ENCODE data around the gene IKZF3.
"Not testable (repeated sequence)": the region's sequence is repeated elsewhere in the genome, so short reads cannot be mapped to it uniquely, and the experiment has no call there.

IKZF3 gene

DNA sequence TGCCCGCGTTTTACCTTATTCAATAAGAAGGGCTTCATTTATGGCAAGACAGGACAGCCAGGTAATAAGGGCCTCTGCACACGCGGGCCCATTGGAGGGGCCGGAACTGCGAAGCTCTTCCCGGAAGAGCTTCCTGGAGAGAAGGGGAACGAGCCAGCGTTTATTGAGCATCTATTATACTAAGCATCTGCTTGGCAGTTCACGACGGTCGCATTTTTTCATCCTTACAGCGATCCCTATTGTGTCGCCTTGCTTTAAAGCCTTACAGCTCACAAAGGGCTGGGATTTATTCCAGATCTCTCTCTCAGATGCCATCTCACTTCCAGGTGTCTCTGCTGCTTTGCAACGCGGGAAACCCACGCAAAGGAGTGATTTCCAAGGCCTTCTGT lies 4.4 kb upstream of the IKZF3 start:
- DNase-seq (ENCODE audit: low read depth) = no peak
- H3K4me3 ChIP-seq (ENCODE audit: low read depth, low read length) = no peak overlapping the region
- TF ChIP-seq, protein P1, sequence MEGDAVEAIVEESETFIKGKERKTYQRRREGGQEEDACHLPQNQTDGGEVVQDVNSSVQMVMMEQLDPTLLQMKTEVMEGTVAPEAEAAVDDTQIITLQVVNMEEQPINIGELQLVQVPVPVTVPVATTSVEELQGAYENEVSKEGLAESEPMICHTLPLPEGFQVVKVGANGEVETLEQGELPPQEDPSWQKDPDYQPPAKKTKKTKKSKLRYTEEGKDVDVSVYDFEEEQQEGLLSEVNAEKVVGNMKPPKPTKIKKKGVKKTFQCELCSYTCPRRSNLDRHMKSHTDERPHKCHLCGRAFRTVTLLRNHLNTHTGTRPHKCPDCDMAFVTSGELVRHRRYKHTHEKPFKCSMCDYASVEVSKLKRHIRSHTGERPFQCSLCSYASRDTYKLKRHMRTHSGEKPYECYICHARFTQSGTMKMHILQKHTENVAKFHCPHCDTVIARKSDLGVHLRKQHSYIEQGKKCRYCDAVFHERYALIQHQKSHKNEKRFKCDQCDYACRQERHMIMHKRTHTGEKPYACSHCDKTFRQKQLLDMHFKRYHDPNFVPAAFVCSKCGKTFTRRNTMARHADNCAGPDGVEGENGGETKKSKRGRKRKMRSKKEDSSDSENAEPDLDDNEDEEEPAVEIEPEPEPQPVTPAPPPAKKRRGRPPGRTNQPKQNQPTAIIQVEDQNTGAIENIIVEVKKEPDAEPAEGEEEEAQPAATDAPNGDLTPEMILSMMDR (IDR thresholded peaks at IDR 0.05; ENCODE audit: control insufficient read depth, extremely low read depth, insufficient read depth) = no peak

DNA sequence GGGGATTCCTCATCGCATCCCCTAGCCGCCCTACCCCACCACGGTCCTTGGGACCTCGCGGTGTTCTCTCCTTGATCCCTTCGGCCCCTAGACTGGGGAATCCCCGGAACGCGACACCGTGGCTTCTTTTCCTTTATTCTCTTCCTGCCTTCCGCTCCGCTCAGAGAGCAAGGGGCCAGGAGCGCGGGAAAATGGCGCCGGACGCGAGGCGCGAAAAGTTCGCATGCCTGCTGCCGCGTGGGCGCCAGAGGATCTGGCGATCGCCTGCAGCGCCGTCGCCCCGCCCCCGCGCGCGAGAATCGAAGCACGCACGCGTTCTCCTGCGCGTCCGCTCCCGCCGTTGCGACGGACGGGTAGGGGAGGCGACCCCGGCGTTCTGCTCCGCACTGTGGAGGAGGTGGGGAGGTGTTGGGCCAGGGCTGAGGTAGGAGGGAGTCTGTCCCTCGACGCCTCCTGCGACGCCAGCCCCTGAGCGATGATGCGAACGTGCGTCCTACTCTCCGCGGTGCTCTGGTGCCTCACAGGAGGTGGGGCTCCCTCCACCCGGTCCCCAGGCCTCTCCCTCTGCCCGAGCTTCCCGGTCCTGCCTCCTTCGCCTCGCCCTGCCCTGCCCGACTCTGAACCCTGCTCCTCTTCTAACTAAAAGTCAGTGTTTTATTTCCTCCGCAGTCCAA lies 3.9 kb upstream of the IKZF3 start, which contains the start of gene ZPBP2:
Gene ZPBP2 (plus strand): TSS at position 323 of the 674 bp plus-strand sequence. CDS start 153 bp downstream, at position 476.
- DNase-seq (ENCODE audit: low read depth) = no peak
- no peak within 1 kb of the TSS for H3K4me3 ChIP-seq (ENCODE audit: low read depth, low read length)
- TF ChIP-seq, protein P1 (IDR thresholded peaks at IDR 0.05; ENCODE audit: control insufficient read depth, extremely low read depth, insufficient read depth) = no peak

DNA sequence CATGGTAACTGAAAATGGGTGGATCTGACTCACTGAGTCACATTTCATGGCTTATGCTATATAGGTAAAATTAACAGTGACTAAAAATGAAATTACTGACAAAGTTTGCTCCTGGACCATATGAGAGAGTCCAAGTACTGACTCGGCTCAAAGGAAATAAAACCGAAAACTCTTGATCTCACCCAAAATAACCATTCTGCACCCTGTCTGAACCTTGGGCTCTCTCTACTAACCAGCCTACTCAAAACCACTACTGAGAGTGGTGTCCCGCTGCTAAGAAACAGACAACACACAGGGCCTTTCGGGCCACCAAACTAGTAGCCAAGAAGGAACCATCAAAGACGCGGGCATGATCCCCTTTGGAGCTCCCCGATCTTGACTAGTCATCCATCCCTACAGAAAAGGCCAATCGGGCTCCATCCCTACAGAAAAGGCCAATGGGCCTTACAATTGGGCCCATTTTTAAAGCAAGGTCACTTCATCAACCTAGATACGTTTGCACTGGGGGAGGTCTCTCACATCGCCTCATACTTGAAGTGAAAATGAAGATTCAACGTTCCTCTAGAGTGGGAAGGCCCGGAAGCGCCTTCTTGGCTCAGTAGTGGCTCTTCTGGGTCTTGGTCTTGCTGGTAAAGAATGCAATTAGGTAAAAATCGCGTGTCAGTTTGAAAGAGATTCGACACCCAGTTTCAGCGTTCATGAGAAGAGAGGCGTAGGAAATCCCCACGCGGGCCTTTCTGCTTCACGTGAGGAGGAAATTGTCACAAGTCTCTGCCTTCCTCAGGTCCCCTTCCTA lies 3.2 kb upstream of the IKZF3 start:
- H3K4me3 ChIP-seq (ENCODE audit: low read depth, low read length) = no peak overlapping the region
- no peak for DNase-seq (ENCODE audit: low read depth)
- TF ChIP-seq, protein P1 (IDR thresholded peaks at IDR 0.05; ENCODE audit: control insufficient read depth, extremely low read depth, insufficient read depth) = no peak

DNA sequence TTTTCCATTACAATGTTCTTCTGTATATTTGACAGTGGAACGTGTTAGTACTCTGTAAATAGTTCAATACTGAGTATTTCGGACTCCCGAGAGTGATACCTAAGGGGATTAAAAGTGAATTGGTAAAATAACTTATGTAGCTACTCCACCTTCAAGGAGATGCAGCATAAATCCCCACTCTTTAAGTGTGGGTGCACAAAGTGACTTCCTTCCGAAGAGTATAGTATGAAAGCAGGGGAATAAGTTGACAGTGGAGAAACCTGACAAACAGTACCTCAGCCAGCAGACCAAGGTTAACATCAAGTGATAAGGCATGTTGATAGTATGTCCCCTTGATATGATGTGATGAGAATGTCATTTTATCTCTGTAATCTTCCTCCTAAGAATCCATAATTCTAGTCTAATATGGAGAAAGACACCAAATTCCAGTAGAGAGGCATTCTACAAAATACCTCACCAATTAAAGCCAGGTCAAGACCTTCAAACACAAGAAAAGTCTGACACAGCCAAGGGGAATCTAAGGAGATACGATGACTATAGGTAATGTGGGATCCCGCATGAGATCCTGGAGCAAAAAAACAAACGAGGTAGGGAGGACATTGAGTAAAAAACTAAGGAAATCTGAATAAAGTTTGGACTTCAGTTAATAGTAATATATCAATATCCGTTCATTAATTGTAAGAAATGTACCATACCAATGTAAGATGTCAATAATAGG lies 2.1 kb upstream of the IKZF3 start:
- TF ChIP-seq, protein P1 (IDR thresholded peaks at IDR 0.05; ENCODE audit: control insufficient read depth, extremely low read depth, insufficient read depth) = no peak
- no peak for DNase-seq (ENCODE audit: low read depth)
- no peak overlapping the region for H3K4me3 ChIP-seq (ENCODE audit: low read depth, low read length)

DNA sequence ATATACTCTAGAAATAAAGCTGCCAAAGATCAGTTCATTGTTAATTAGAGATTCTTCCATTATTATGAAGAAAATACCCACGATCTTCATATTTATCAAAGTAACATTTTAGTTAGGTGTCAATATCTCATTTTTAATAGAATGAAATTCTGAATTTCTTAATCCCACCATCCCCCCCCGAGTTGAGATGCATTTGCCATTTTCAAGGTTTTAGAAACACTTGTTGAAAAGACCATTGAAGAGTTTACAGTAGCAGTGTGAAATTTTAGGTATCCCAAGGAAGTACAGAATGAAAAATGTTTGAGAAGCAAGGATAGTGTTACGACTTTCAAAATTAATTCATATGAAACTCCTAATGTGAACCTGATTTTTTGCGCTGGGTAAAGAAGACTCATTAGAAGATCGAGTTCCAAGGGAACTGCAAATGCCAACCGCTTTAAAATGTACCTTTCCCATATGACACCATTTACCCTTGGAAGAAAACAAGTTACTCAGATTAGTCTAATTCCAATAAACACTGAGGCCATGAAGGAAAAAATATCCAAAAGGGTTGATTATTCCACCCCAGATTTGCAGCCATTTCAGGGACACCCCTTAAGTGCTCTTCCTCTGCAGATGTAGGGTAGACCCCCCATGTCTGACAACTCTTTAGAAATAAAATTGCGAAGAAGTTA lies 731 bp downstream of the IKZF3 start:
- no peak for DNase-seq (ENCODE audit: low read depth)
- peak overlapping the region; percentile 45 for H3K4me3 ChIP-seq (ENCODE audit: low read depth, low read length)
- TF ChIP-seq, protein P1 (IDR thresholded peaks at IDR 0.05; ENCODE audit: control insufficient read depth, extremely low read depth, insufficient read depth) = no peak

DNA sequence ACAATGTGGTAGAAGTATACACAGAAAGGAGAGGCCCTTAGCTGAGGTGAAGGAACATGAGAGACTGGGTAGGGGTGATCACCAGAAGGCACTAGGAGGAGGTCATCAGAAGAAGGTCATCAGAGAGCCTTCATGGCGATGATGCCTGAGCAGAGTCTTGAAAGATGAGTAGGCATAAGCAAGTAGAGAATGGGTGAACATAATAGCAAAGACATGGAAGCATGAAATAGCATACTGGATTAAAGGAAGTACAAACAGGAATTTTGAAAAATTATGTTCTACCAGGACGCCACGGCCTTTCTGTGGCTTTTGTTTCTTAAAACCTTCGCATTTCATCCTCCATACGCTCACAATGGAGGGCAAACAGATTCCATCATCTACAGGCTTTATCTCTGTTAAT lies 2.9 kb downstream of the IKZF3 start:
- no peak overlapping the region for H3K4me3 ChIP-seq (ENCODE audit: low read depth, low read length)
- TF ChIP-seq, protein P1 (IDR thresholded peaks at IDR 0.05; ENCODE audit: control insufficient read depth, extremely low read depth, insufficient read depth) = no peak
- no peak for DNase-seq (ENCODE audit: low read depth)

DNA sequence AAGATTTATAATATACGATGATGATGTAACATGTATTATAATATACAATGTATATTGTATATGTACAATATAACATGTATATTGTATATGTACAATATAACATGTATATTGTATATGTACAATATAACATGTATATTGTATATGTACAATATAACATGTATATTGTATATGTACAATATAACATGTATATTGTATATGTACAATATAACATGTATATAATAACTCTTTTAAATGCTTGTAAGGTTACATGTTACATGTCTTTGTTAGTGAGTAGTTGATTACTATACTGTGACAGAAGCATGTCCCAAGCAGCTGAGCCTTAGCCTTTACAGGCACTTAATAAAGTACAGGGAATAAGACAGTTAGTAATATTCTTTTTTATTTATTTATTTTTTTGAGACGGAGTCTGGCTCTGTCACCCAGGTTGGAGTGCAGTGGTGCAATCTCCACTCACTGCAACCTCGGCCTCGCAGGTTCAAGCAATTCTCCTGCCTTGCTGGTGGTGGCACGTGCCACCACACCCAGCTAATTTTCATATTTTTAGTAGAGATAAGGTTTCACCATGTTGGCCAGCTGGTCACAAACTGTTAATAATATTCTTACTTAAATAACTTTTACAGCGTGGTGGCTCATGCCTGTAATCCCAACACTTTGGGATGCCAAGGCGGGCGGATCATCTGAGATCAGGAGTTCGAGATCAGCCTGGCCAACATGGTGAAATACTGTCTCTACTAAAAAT lies 8.0 kb downstream of the IKZF3 start:
- DNase-seq (ENCODE audit: low read depth); H3K4me3 ChIP-seq (ENCODE audit: low read depth, low read length): not testable (repeated sequence)

All from LNCaP clone FGC (cell line).